Gastrocnemius medialis (tissue), 4 donors: ENCODE results near the gene NTM.

Source experiments
- POLR2A ChIP-seq, 2 donors: fragments of 450-650 bp; IDR thresholded peaks; one replicate each; pipeline ENCODE4 v1.6.1; 2017; ENCODE audit warnings: antibody characterized with exemption in 2 of 2, mild to moderate bottlenecking in 2 of 2, moderate library complexity in 2 of 2
- TF ChIP-seq, protein P1 (sequence below), 5 experiments: fragments of 450-650 bp in 3 of 5; fragments of 200-600 bp in 2 of 5; sonication (generic) in 2 of 5; IDR thresholded peaks in 4 of 5; conservative IDR thresholded peaks in 1 of 5; 1 replicate in 4 of 5; 2 replicates in 1 of 5; pipeline ENCODE4 v1.5.1; 2016 to 2019; ENCODE audit warnings: antibody characterized with exemption in 5 of 5, mild to moderate bottlenecking in 3 of 5, moderate library complexity in 3 of 5

DNA sequence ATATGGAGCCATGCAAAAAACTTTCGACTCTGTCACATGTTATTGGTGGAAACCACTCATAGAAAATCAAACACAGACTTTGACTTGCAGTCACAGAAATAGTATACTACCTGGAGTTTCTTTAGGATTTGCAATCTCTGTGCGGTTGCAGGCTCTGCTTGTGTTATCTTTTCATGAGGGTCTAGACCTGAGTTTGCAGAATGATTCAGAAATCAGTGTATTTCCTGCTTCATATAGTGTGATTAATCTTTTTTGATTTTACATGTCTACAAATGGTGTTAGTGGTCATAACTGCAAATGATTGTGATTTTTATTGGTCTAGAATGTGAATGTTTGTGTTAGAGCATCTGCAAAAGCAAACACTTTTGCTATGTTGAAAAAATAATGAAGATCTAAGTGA lies 690.2 kb downstream of the NTM start:
- TF ChIP-seq, protein P1, sequence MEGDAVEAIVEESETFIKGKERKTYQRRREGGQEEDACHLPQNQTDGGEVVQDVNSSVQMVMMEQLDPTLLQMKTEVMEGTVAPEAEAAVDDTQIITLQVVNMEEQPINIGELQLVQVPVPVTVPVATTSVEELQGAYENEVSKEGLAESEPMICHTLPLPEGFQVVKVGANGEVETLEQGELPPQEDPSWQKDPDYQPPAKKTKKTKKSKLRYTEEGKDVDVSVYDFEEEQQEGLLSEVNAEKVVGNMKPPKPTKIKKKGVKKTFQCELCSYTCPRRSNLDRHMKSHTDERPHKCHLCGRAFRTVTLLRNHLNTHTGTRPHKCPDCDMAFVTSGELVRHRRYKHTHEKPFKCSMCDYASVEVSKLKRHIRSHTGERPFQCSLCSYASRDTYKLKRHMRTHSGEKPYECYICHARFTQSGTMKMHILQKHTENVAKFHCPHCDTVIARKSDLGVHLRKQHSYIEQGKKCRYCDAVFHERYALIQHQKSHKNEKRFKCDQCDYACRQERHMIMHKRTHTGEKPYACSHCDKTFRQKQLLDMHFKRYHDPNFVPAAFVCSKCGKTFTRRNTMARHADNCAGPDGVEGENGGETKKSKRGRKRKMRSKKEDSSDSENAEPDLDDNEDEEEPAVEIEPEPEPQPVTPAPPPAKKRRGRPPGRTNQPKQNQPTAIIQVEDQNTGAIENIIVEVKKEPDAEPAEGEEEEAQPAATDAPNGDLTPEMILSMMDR (IDR thresholded peaks at IDR 0.05 in 4 of 5, conservative IDR thresholded peaks at IDR 0.05 in 1 of 5) = no peak
- TF ChIP-seq POLR2A (IDR thresholded peaks at IDR 0.05) = no peak
